IMR-90 (cell line): ENCODE results near the gene NEUROG1. TPM values are rescaled to one million over a fixed set of nuclear protein-coding genes. Genes with fewer than 3 reads are reported as not detected.

Experiments
- ATAC-seq: fragments of 200-7000 bp; cut with Tn5 transposase; 2 replicates; pipeline ENCODE4 v1.9.1; 2020; ENCODE audit warnings: low read depth, mild to moderate bottlenecking, moderate library complexity
- BruUV-seq: library from RNA; stranded (reverse); fragments of 400-500 nt; replicated peaks from 2 replicates; lab custom pipeline; 2021; lab: Mats Ljungman, UMichigan
- CTCF ChIA-PET: fragments of 300-600 bp; formaldehyde crosslinking; extraction: SDS; loops from one replicate; lab custom pipeline; 2021; ENCODE audit warnings: antibody characterized with exemption; lab: Yijun Ruan, JAX
- POLR2A ChIA-PET: fragments of 300-600 bp; sonication (Branson Sonifier 250); formaldehyde crosslinking; loops from one replicate; lab custom pipeline; 2022; ENCODE audit warnings: antibody characterized with exemption; ENCODE audit not compliant: unreplicated experiment; lab: Charles Lee
- DNase-seq: peaks from one replicate; pipeline ENCODE4 v3.0.0; 2013
- H2AFZ ChIP-seq: replicated peaks from 2 replicates; pipeline ENCODE3; 2013; ENCODE audit warnings: low read length, mild to moderate bottlenecking; ENCODE audit not compliant: poor library complexity
- H2AK5ac ChIP-seq: 2 replicates; pipeline ENCODE4 v1.6.1; 2013; ENCODE audit warnings: low read depth, low read length, inconsistent platforms
- H2AK9ac ChIP-seq: replicated peaks from 2 replicates; pipeline ENCODE3; 2013; ENCODE audit warnings: mild to moderate bottlenecking, low read depth, low read length, moderate library complexity; ENCODE audit not compliant: poor library complexity
- H2BK120ac ChIP-seq: 2 replicates; pipeline ENCODE4 v1.6.1; 2013; ENCODE audit warnings: low read depth, low read length, inconsistent platforms
- H2BK15ac ChIP-seq: 3 replicates; pipeline ENCODE4 v1.6.1; 2013; ENCODE audit warnings: low read depth, low read length, inconsistent platforms
- H2BK20ac ChIP-seq: 2 replicates; pipeline ENCODE4 v1.6.1; 2013; ENCODE audit warnings: low read depth, mild to moderate bottlenecking, inconsistent platforms, low read length, moderate library complexity
- H2BK5ac ChIP-seq: 2 replicates; pipeline ENCODE4 v1.6.1; 2013; ENCODE audit warnings: mild to moderate bottlenecking, low read depth, low read length, inconsistent platforms; ENCODE audit not compliant: poor library complexity, severe bottlenecking
- H3K14ac ChIP-seq: replicated peaks from 2 replicates; pipeline ENCODE4 v1.6.1; 2013; ENCODE audit warnings: low read depth, low read length, inconsistent platforms
- H3K18ac ChIP-seq: 2 replicates; pipeline ENCODE4 v1.6.1; 2013; ENCODE audit warnings: low read depth, low read length, control low read depth
- H3K23ac ChIP-seq: 2 replicates; pipeline ENCODE4 v1.6.1; 2013; ENCODE audit warnings: low read depth, low read length, inconsistent platforms
- H3K27ac ChIP-seq: 2 replicates; pipeline ENCODE4 v1.5.1; 2013; ENCODE audit warnings: mild to moderate bottlenecking, control low read depth, low read length; ENCODE audit not compliant: insufficient read depth
- H3K27me3 ChIP-seq: 2 replicates; pipeline ENCODE4 v1.6.1; 2013; ENCODE audit warnings: low read length; ENCODE audit not compliant: control insufficient read depth, insufficient read depth
- H3K36me3 ChIP-seq: 2 replicates; pipeline ENCODE4 v1.6.1; 2013; ENCODE audit warnings: low read length, mixed read lengths; ENCODE audit not compliant: control insufficient read depth, insufficient read depth
- H3K4ac ChIP-seq: 2 replicates; pipeline ENCODE4 v1.6.1; 2013; ENCODE audit warnings: low read depth, low read length, inconsistent platforms
- H3K4me1 ChIP-seq: 2 replicates; pipeline ENCODE4 v1.6.1; 2013; ENCODE audit warnings: low read length, mixed read lengths; ENCODE audit not compliant: control insufficient read depth, insufficient read depth
- H3K4me2 ChIP-seq: 2 replicates; pipeline ENCODE4 v1.6.1; 2013; ENCODE audit warnings: low read depth, mild to moderate bottlenecking, control low read depth, low read length, moderate library complexity
- H3K4me3 ChIP-seq: 2 replicates; pipeline ENCODE4 v1.5.1; 2013; ENCODE audit warnings: low read depth, mild to moderate bottlenecking, control low read depth, low read length, moderate library complexity; ENCODE audit not compliant: insufficient read depth
- H3K56ac ChIP-seq: 2 replicates; pipeline ENCODE4 v1.6.1; 2013; ENCODE audit warnings: low read length, inconsistent platforms; ENCODE audit not compliant: insufficient read depth; ENCODE audit errors: extremely low read depth
- H3K79me1 ChIP-seq, 2 experiments: 2 replicates each; pipeline ENCODE4 v1.6.1; 2013; ENCODE audit warnings: low read length in 2 of 2, inconsistent platforms in 1 of 2, low read depth in 1 of 2
- H3K9ac ChIP-seq: 2 replicates; pipeline ENCODE4 v1.6.1; 2013; ENCODE audit warnings: low read depth, low read length, control low read depth
- H3K9me1 ChIP-seq: 2 replicates; pipeline ENCODE4 v1.6.1; 2013; ENCODE audit warnings: low read length, inconsistent platforms; ENCODE audit not compliant: insufficient read depth
- H3K9me3 ChIP-seq: 2 replicates; pipeline ENCODE4 v1.6.1; 2013; ENCODE audit warnings: low read length; ENCODE audit not compliant: control insufficient read depth, insufficient read depth
- H4K20me1 ChIP-seq: 2 replicates; pipeline ENCODE4 v1.6.1; 2013; ENCODE audit warnings: low read length, inconsistent platforms; ENCODE audit not compliant: insufficient read depth
- H4K5ac ChIP-seq: 2 replicates; pipeline ENCODE4 v1.6.1; 2013; ENCODE audit warnings: mild to moderate bottlenecking, low read depth, low read length, control low read depth
- H4K8ac ChIP-seq, 2 experiments: 2 replicates each; pipeline ENCODE4 v1.6.1; 2013; ENCODE audit warnings: low read depth in 2 of 2, low read length in 2 of 2, control low read depth in 1 of 2, inconsistent platforms in 1 of 2
- H4K91ac ChIP-seq: 2 replicates; pipeline ENCODE4 v1.6.1; 2013; ENCODE audit warnings: low read depth, low read length, inconsistent platforms; ENCODE audit not compliant: insufficient read depth
- BHLHE40 ChIP-seq: fragments of 150-350 bp; IDR thresholded peaks from 2 replicates; pipeline ENCODE4 v1.6.1; 2016; ENCODE audit warnings: mild to moderate bottlenecking, low read depth, low read length
- CEBPB ChIP-seq: IDR thresholded peaks from 2 replicates; pipeline ENCODE4 v1.6.1; 2012; ENCODE audit warnings: low read depth, low read length, improper control_type of control experiment
- CHD1 ChIP-seq: IDR thresholded peaks from 2 replicates; pipeline ENCODE4 v1.6.1; 2012; ENCODE audit warnings: low read depth, low read length, improper control_type of control experiment
- MAFK ChIP-seq: IDR thresholded peaks from 2 replicates; pipeline ENCODE4 v1.6.1; 2012; ENCODE audit warnings: low read depth, low read length, improper control_type of control experiment
- MXI1 ChIP-seq: IDR thresholded peaks from 2 replicates; pipeline ENCODE4 v1.6.1; 2012; ENCODE audit warnings: low read depth, mild to moderate bottlenecking, low read length, moderate library complexity, borderline replicate concordance
- NFE2L2 ChIP-seq: fragments of 150-350 bp; IDR thresholded peaks from 2 replicates; pipeline ENCODE4 v1.6.1; 2016; ENCODE audit warnings: low read depth, mild to moderate bottlenecking, low read length
- POLR2A ChIP-seq: IDR thresholded peaks from 2 replicates; pipeline ENCODE4 v1.6.1; 2012; ENCODE audit warnings: mild to moderate bottlenecking, low read depth, low read length
- RFX5 ChIP-seq: IDR thresholded peaks from 2 replicates; pipeline ENCODE4 v1.8.0; 2012; ENCODE audit warnings: low read depth, mild to moderate bottlenecking, low read length, moderate library complexity
- SMC3 ChIP-seq: fragments of 150-350 bp; IDR thresholded peaks from 2 replicates; pipeline ENCODE4 v1.6.1; 2016; ENCODE audit warnings: low read depth, mild to moderate bottlenecking, antibody characterized with exemption, low read length, moderate library complexity
- WGBS, 2 experiments: methylation state at CpG; one replicate each; pipeline versions ENCODE4 v1.1.5 to v1.1.7; 2013; ENCODE audit warnings: missing lambda C conversion rate in 2 of 2; ENCODE audit not compliant: insufficient read length in 1 of 2; ENCODE audit errors: extremely low coverage in 2 of 2; 5-methylcytosine and 5-hydroxymethylcytosine counted together
- dilution Hi-C: fragments of 300-500 bp; cut with HindIII; formaldehyde crosslinking; loops from one replicate; pipeline ENCODE4 v1.14.3; 2018; ENCODE audit warnings: low sequenced_read_pairs; ENCODE audit not compliant: unreplicated experiment
- in situ Hi-C: fragments of 300-500 bp; cut with MboI; formaldehyde crosslinking; loops from 3 replicates; pipeline ENCODE4 v1.14.3; 2019; ENCODE audit warnings: low sequenced_read_pairs, inconsistent platforms, mixed read lengths
- intact Hi-C: fragments of 100-400 bp; cut with micrococcal nuclease; formaldehyde crosslinking; loops from 2 replicates; pipeline ENCODE4 v1.10.0; 2022
- polyA plus RNA-seq, 3 experiments: library from polyadenylated mRNA; depleted of rRNA; stranded (reverse); fragments of >200 nt; gene quantifications; 2 replicates each; pipeline ENCODE4 v1.2.3, GENCODE V29; 2012; ENCODE audit warnings: low replicate concordance in 1 of 3
- total RNA-seq: library from RNA; depleted of rRNA; stranded (reverse); fragments of >200 nt; gene quantifications from 2 replicates; pipeline ENCODE4 v1.2.3, GENCODE V29; 2012
- TF ChIP-seq, protein P1 (sequence below): fragments of 150-350 bp; IDR thresholded peaks from 2 replicates; pipeline ENCODE4 v1.6.1; 2016; ENCODE audit warnings: low read depth, mild to moderate bottlenecking, low read length, moderate library complexity, borderline replicate concordance
- TF ChIP-seq, protein P2 (sequence below): conservative IDR thresholded peaks from 2 replicates; pipeline ENCODE4 v1.5.1; 2012; ENCODE audit warnings: mild to moderate bottlenecking, low read depth, low read length, improper control_type of control experiment

NEUROG1 gene
- total and polyA plus RNA-seq, 2 of the 4 experiments (the other 2 are of a cell fraction): not detected

DNA sequence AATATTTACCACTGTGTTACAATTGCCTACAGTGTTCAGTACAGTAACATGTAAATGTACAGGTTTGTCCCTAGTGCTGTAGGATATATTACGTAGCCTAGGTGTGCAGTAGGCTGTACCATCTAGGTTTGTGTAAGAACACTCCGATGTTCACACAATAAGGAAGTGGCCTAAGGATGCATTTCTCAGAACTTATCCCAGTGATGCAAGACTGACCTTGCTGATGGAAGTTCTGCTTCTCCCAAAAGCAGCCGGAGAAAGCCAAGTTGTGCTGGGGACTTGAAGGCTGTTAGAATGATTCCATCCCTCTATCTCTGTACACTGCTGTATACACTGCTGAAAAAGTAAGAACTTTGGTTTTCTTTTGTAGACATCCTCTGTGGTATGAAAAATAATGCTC, 21.6 kb downstream of the NEUROG1 start:
- peaks cover 18% of the 10 kb centered on the region for H3K27me3 ChIP-seq
- H3K14ac ChIP-seq: no peak overlapping the region
- DNase-seq (no peak), ATAC-seq (no peak)
- H3K4me2 ChIP-seq: no peak overlapping the region
- no peak overlapping the region for H2BK5ac ChIP-seq
- no peak overlapping the region for H4K8ac ChIP-seq
- H2AK5ac ChIP-seq: no peak overlapping the region
- H3K56ac ChIP-seq: no peak overlapping the region
- POLR2A ChIA-PET: no interaction called here
- no peak overlapping the region for H3K18ac ChIP-seq
- no peaks in the 10 kb centered on the region for H3K9me1 ChIP-seq
- no peaks in the 10 kb centered on the region for H3K79me1 ChIP-seq
- no peaks in the 10 kb centered on the region for H3K9me3 ChIP-seq
- no peak overlapping the region for H2BK15ac ChIP-seq
- H3K4me3 ChIP-seq: no peak overlapping the region
- no peaks in the 10 kb centered on the region for H4K20me1 ChIP-seq
- H4K91ac ChIP-seq: no peak overlapping the region
- BruUV-seq: no TSS peak
- H3K23ac ChIP-seq: no peak overlapping the region
- WGBS, 2 experiments: no CpG with 5 or more reads among the region's 3 CpGs
- dilution Hi-C loops (no loop called here), intact Hi-C loops (no loop called here), in situ Hi-C loops (no loop called here)
- H3K4ac ChIP-seq: no peak overlapping the region
- TF ChIP-seq CEBPB (no peak), BHLHE40 (no peak), RFX5 (no peak), MAFK (no peak), SMC3 (no peak), MXI1 (no peak), POLR2A (no peak), CHD1 (no peak), NFE2L2 (no peak)
- TF ChIP-seq, protein P1, sequence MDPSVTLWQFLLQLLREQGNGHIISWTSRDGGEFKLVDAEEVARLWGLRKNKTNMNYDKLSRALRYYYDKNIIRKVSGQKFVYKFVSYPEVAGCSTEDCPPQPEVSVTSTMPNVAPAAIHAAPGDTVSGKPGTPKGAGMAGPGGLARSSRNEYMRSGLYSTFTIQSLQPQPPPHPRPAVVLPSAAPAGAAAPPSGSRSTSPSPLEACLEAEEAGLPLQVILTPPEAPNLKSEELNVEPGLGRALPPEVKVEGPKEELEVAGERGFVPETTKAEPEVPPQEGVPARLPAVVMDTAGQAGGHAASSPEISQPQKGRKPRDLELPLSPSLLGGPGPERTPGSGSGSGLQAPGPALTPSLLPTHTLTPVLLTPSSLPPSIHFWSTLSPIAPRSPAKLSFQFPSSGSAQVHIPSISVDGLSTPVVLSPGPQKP: no peak
- TF ChIP-seq, protein P2, sequence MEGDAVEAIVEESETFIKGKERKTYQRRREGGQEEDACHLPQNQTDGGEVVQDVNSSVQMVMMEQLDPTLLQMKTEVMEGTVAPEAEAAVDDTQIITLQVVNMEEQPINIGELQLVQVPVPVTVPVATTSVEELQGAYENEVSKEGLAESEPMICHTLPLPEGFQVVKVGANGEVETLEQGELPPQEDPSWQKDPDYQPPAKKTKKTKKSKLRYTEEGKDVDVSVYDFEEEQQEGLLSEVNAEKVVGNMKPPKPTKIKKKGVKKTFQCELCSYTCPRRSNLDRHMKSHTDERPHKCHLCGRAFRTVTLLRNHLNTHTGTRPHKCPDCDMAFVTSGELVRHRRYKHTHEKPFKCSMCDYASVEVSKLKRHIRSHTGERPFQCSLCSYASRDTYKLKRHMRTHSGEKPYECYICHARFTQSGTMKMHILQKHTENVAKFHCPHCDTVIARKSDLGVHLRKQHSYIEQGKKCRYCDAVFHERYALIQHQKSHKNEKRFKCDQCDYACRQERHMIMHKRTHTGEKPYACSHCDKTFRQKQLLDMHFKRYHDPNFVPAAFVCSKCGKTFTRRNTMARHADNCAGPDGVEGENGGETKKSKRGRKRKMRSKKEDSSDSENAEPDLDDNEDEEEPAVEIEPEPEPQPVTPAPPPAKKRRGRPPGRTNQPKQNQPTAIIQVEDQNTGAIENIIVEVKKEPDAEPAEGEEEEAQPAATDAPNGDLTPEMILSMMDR: no peak
- H2BK20ac ChIP-seq: no peak overlapping the region
- no peak overlapping the region for H3K27ac ChIP-seq
- CTCF ChIA-PET: no interaction called here
- no peaks in the 10 kb centered on the region for H3K36me3 ChIP-seq
- no peak overlapping the region for H2AK9ac ChIP-seq
- H2AFZ ChIP-seq: no peak overlapping the region
- no peak overlapping the region for H2BK120ac ChIP-seq
- H3K9ac ChIP-seq: no peak overlapping the region
- H4K5ac ChIP-seq: no peak overlapping the region
- no peaks in the 10 kb centered on the region for H3K4me1 ChIP-seq
